Measurements from ENCODE around the gene JDP2.
"Not testable (repeated sequence)": the region's sequence is repeated elsewhere in the genome, so short reads cannot be mapped to it uniquely, and the experiment has no call there.

The JDP2 gene

GRCh38 chr14:75427482-75428229 lies at the start of gene JDP2:
Gene JDP2, plus strand, starts transcription at chr14:75428022. Its CDS starts 9,899 bp downstream, at chr14:75437921.
- DNase-seq (ENCODE audit: low read depth), result no peak

- DNase-seq (ENCODE audit: low read depth), result no peak
Observed at GRCh38 chr14:75379246-75379929, 48.4 kb upstream of the JDP2 start.

- no peak for DNase-seq (ENCODE audit: low read depth)
Observed at GRCh38 chr14:75379930-75380270, 47.9 kb upstream of the JDP2 start.

- no peak for DNase-seq (ENCODE audit: low read depth)
Observed at GRCh38 chr14:75380656-75381055, 47.2 kb upstream of the JDP2 start.

GRCh38 chr14:75381642-75382041 lies 46.2 kb upstream of the JDP2 start:
- DNase-seq (ENCODE audit: low read depth), result no peak

- not testable (repeated sequence) for DNase-seq (ENCODE audit: low read depth)
Observed at GRCh38 chr14:75383219-75383618, 44.6 kb upstream of the JDP2 start.

GRCh38 chr14:75383721-75384120 lies 44.1 kb upstream of the JDP2 start:
- DNase-seq (ENCODE audit: low read depth), result no peak

GRCh38 chr14:75389679-75390078 lies 38.1 kb upstream of the JDP2 start:
- no peak for DNase-seq (ENCODE audit: low read depth)

GRCh38 chr14:75390183-75390582 lies 37.6 kb upstream of the JDP2 start:
- no peak for DNase-seq (ENCODE audit: low read depth)

GRCh38 chr14:75391953-75392352 lies 35.9 kb upstream of the JDP2 start:
- DNase-seq (ENCODE audit: low read depth), result no peak

- DNase-seq (ENCODE audit: low read depth), result no peak
Observed at GRCh38 chr14:75392686-75393641, 34.9 kb upstream of the JDP2 start.

GRCh38 chr14:75393794-75394193 lies 34.0 kb upstream of the JDP2 start:
- DNase-seq (ENCODE audit: low read depth), result no peak

- no peak for DNase-seq (ENCODE audit: low read depth)
Observed at GRCh38 chr14:75395862-75396261, 32.0 kb upstream of the JDP2 start.

GRCh38 chr14:75399321-75399720 lies 28.5 kb upstream of the JDP2 start:
- DNase-seq (ENCODE audit: low read depth), result no peak

GRCh38 chr14:75399843-75400775 lies 27.7 kb upstream of the JDP2 start:
- DNase-seq (ENCODE audit: low read depth), result no peak

GRCh38 chr14:75401361-75401760 lies 26.5 kb upstream of the JDP2 start:
- peak; percentile 72 for DNase-seq (ENCODE audit: low read depth)

GRCh38 chr14:75402867-75403413 lies 24.9 kb upstream of the JDP2 start:
- DNase-seq (ENCODE audit: low read depth), result no peak

- no peak for DNase-seq (ENCODE audit: low read depth)
Observed at GRCh38 chr14:75404847-75405246, 23.0 kb upstream of the JDP2 start.

GRCh38 chr14:75406102-75406501 lies 21.7 kb upstream of the JDP2 start:
- no peak for DNase-seq (ENCODE audit: low read depth)

GRCh38 chr14:75406856-75407255 lies 21.0 kb upstream of the JDP2 start:
- DNase-seq (ENCODE audit: low read depth), result no peak

Data from GM04503 (cell line).